ENCODE measurements around the gene FXYD2.

DNA sequence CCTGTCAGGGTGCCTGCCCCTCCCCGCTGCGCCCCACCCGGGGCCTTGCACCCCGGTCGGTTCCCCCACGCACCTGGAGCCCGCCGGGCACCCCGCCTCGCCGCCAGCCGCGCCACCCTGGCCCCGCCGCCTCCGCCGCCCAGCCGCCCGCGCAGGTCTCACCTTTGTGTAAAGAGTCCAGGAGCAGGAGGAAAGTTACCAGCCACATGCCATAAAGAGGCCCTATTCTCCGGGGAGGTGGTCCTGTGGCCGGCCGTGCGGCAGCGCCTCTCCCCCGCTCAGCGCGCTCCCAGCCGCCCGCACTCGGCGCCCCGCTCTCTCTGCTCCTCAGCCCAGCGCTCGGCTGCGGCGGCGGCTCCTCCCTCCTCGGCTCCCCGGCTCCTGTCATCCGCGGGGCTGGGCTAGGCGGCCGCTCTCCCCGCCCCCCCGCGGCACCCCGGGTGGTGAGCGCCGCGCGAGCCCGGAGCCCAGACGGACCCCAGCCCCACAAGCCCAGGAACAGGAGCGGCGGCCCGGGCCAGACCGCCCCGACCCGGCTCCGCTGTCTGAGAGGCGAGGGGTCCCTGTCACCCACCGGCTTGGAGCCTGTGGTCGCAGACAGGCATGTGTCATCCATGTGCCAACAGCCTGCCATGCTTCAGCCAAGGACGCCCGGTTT is 27.5 kb downstream of the FXYD2 start, which contains the start of gene DSCAML1:
- TF ChIP-seq, protein P1, sequence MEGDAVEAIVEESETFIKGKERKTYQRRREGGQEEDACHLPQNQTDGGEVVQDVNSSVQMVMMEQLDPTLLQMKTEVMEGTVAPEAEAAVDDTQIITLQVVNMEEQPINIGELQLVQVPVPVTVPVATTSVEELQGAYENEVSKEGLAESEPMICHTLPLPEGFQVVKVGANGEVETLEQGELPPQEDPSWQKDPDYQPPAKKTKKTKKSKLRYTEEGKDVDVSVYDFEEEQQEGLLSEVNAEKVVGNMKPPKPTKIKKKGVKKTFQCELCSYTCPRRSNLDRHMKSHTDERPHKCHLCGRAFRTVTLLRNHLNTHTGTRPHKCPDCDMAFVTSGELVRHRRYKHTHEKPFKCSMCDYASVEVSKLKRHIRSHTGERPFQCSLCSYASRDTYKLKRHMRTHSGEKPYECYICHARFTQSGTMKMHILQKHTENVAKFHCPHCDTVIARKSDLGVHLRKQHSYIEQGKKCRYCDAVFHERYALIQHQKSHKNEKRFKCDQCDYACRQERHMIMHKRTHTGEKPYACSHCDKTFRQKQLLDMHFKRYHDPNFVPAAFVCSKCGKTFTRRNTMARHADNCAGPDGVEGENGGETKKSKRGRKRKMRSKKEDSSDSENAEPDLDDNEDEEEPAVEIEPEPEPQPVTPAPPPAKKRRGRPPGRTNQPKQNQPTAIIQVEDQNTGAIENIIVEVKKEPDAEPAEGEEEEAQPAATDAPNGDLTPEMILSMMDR (IDR thresholded peaks at IDR 0.05): no peak
- TF ChIP-seq POLR2A (IDR thresholded peaks at IDR 0.05): no peak
- no peak for TF ChIP-seq EP300 (IDR thresholded peaks at IDR 0.05)
- no peak for TF ChIP-seq POLR2AphosphoS5 (IDR thresholded peaks at IDR 0.05)
